NB4 (cell line): ENCODE data around the gene ZNF627.

Source experiments
- TF ChIP-seq, protein P1 (sequence below): IDR thresholded peaks from 2 replicates; pipeline ENCODE4 v1.6.1; 2011; ENCODE audit warnings: low read depth, low read length
- TF ChIP-seq, protein P2 (sequence below): IDR thresholded peaks from one replicate; pipeline ENCODE4 v1.5.1; 2012; ENCODE audit warnings: low read depth, low read length

DNA sequence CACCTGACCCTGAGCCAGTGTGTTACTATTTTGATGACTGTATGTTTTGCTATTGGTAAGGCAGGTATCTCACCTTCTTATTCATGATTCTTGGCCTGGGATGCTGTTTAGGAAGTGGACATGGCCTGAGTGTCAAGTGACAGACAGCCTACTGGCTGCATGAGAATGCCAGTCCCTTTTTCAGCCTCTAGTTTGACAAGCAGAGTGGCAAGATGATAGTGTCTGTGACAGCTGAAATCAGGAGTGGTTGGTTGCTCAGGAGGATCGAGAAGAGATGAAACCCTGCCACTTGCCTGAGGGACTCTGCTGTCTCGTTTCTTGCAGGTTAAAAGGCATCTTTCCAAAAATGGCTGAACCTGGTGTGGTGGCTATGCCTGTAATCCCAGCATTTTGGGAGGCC is 31.1 kb upstream of the ZNF627 start:
- TF ChIP-seq, protein P1, sequence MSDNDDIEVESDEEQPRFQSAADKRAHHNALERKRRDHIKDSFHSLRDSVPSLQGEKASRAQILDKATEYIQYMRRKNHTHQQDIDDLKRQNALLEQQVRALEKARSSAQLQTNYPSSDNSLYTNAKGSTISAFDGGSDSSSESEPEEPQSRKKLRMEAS, result no peak
- TF ChIP-seq, protein P2, sequence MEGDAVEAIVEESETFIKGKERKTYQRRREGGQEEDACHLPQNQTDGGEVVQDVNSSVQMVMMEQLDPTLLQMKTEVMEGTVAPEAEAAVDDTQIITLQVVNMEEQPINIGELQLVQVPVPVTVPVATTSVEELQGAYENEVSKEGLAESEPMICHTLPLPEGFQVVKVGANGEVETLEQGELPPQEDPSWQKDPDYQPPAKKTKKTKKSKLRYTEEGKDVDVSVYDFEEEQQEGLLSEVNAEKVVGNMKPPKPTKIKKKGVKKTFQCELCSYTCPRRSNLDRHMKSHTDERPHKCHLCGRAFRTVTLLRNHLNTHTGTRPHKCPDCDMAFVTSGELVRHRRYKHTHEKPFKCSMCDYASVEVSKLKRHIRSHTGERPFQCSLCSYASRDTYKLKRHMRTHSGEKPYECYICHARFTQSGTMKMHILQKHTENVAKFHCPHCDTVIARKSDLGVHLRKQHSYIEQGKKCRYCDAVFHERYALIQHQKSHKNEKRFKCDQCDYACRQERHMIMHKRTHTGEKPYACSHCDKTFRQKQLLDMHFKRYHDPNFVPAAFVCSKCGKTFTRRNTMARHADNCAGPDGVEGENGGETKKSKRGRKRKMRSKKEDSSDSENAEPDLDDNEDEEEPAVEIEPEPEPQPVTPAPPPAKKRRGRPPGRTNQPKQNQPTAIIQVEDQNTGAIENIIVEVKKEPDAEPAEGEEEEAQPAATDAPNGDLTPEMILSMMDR, result no peak
